ENCODE measurements around the gene HOXB2.

Gene HOXB2

GRCh38 chr17:48577330-48577945 is 32.5 kb upstream of the HOXB2 start:
- Histone ChIP-seq H3K4me3 (ENCODE audit: low read depth, low read length) (peak overlapping the region; percentile 52), H3K27ac (ENCODE audit: extremely low read depth, low read depth, low read length) (peak overlapping the region; percentile 93), H3K4me1 (ENCODE audit: control insufficient read depth, insufficient read depth, low read length) (peaks cover 71% of the 10 kb centered on the region), H3K9me3 (ENCODE audit: control insufficient read depth, insufficient read depth, low read depth, low read length) (no peaks in the 10 kb centered on the region), H3K36me3 (ENCODE audit: control insufficient read depth in 2 of 2, insufficient read depth in 1 of 2, low read length in 2 of 2) (peaks cover 0 to 17% of the 10 kb centered on the region in 2 experiments; a peak in 2 of 3 replicates)
- CTCF ChIA-PET, result interaction anchor here (0.7 kb wide), 2 partner anchors 59 to 84 kb away, joined by 3 read pairs; no protein-coding TSS in a partner anchor
- POLR2A ChIA-PET, result interaction anchor here (0.6 to 4.1 kb wide), 9 partner anchors 10 to 1658 kb away, joined by 3 to 26 read pairs (median 5); no protein-coding TSS in a partner anchor
- TF ChIP-seq ZBTB48 (tag by site-specific recombination; IDR thresholded peaks at IDR 0.05) (0 out of 2 replicates have a peak, but pooled peaks have one; percentile 9), ZNF610 (tag by site-specific recombination; IDR thresholded peaks at IDR 0.05; ENCODE audit: borderline replicate concordance) (peak; percentile 73; the same call in 1 of the 2 replicates), ZFHX2 (tag by site-specific recombination; conservative IDR thresholded peaks at IDR 0.05) (peak; percentile 97), ZNF600 (tag by site-specific recombination; IDR thresholded peaks at IDR 0.05) (peak; percentile 10; the same call in 1 of the 2 replicates), ZNF175 (tag by site-specific recombination; IDR thresholded peaks at IDR 0.05) (no peak), ZNF37A (tag by site-specific recombination; IDR thresholded peaks at IDR 0.05) (0 out of 2 replicates have a peak, but pooled peaks have one; percentile 9), ZNF24 (tag by site-specific recombination; IDR thresholded peaks at IDR 0.05) (peak; percentile 94), PRDM4 (tag by site-specific recombination; IDR thresholded peaks at IDR 0.05) (peak; percentile 98), GLIS1 (tag by site-specific recombination; IDR thresholded peaks at IDR 0.05) (peak; percentile 85), ZNF274 (IDR thresholded peaks at IDR 0.05; ENCODE audit: low read length) (no peak), ZNF274 (tag by site-specific recombination; IDR thresholded peaks at IDR 0.05; ENCODE audit: borderline replicate concordance) (no peak), ZBTB8A (tag by site-specific recombination; IDR thresholded peaks at IDR 0.05) (peak; percentile 92), ZBTB26 (tag by site-specific recombination; optimal IDR thresholded peaks at IDR 0.05) (peak; percentile 65), TCF7L2 (IDR thresholded peaks at IDR 0.05; ENCODE audit: borderline replicate concordance, low read depth, low read length) (peak; percentile 100), ZNF223 (tag by site-specific recombination; IDR thresholded peaks at IDR 0.05) (peak; percentile 30; the same call in 1 of the 2 replicates), ZNF488 (tag by site-specific recombination; IDR thresholded peaks at IDR 0.05) (peak; percentile 96), ZNF140 (tag by site-specific recombination; IDR thresholded peaks at IDR 0.05) (no peak), ZFP69B (tag by site-specific recombination; IDR thresholded peaks at IDR 0.05) (peak; percentile 99), ZNF510 (tag by site-specific recombination; IDR thresholded peaks at IDR 0.05; ENCODE audit: insufficient replicate concordance) (no peak), ZBTB10 (tag by site-specific recombination; IDR thresholded peaks at IDR 0.05) (no peak; the same call in 1 of the 2 replicates), ZSCAN16 (tag by site-specific recombination; IDR thresholded peaks at IDR 0.05) (peak; percentile 81; the same call in 1 of the 2 replicates), KLF1 (tag by site-specific recombination; IDR thresholded peaks at IDR 0.05) (peak; percentile 68), ZSCAN30 (tag by site-specific recombination; IDR thresholded peaks at IDR 0.05) (peak; percentile 96), SP7 (tag by site-specific recombination; IDR thresholded peaks at IDR 0.05) (peak; percentile 99), ZNF639 (tag by site-specific recombination; IDR thresholded peaks at IDR 0.05) (peak; percentile 89), GLI2 (tag by site-specific recombination; IDR thresholded peaks at IDR 0.05; ENCODE audit: borderline replicate concordance, low read depth) (peak; percentile 95), ZNF2 (tag by site-specific recombination; IDR thresholded peaks at IDR 0.05) (peak; percentile 66), BCL11A (tag by site-specific recombination; IDR thresholded peaks at IDR 0.05; ENCODE audit: low read depth) (peak; percentile 86)
